Stimulated activated CD4-positive, alpha-beta T cell treated with anti-CD3 and anti-CD28 coated beads, Interleukin-2, amount 100 ng/mL, for 24 hours (primary cell): ENCODE data around the gene RPL27A.
"Not testable (repeated sequence)": the region's sequence is repeated elsewhere in the genome, so short reads cannot be mapped to it uniquely, and the experiment has no call there.

Experiments used
- DNase-seq, 2 donors: peaks; one replicate each; pipeline ENCODE4 v3.0.0-alpha.2; 2020

RPL27A gene

GRCh38 chr11:8682303-8683114, at the start of gene RPL27A, which contains the start of gene TRIM66:
TSS of gene RPL27A (plus strand) at chr11:8682792. CDS start at chr11:8682814, 22 bp downstream.
TSS of gene TRIM66 (minus strand) at chr11:8682665. CDS start at chr11:8672274, 10,391 bp downstream.
- peak; percentile 100 for DNase-seq

- DNase-seq: no peak
These were observed 48.1 kb upstream of the RPL27A start for GRCh38 chr11:8634498-8634897.

GRCh38 chr11:8636127-8636526, 46.5 kb upstream of the RPL27A start:
- no peak for DNase-seq

GRCh38 chr11:8638300-8638699, 44.3 kb upstream of the RPL27A start:
- no peak for DNase-seq

GRCh38 chr11:8639655-8640054, 42.9 kb upstream of the RPL27A start:
- no peak for DNase-seq

- DNase-seq: no peak
These were observed 42.2 kb upstream of the RPL27A start for GRCh38 chr11:8640267-8640906.

- no peak for DNase-seq
These were observed 41.3 kb upstream of the RPL27A start for GRCh38 chr11:8641332-8641731.

- no peak for DNase-seq
These were observed 40.3 kb upstream of the RPL27A start for GRCh38 chr11:8642196-8642841.

- no peak for DNase-seq
These were observed 35.7 kb upstream of the RPL27A start for GRCh38 chr11:8646873-8647272.

GRCh38 chr11:8649361-8649760, 33.2 kb upstream of the RPL27A start:
- no peak for DNase-seq

- DNase-seq: no peak
These were observed 32.1 kb upstream of the RPL27A start for GRCh38 chr11:8650401-8650990.

- no peak for DNase-seq
These were observed 30.5 kb upstream of the RPL27A start for GRCh38 chr11:8652140-8652539.

GRCh38 chr11:8654503-8654902, 28.1 kb upstream of the RPL27A start:
- no peak for DNase-seq

GRCh38 chr11:8656291-8656690, 26.3 kb upstream of the RPL27A start:
- DNase-seq: no peak

GRCh38 chr11:8658321-8659057, 24.1 kb upstream of the RPL27A start:
- DNase-seq: no peak

- no peak for DNase-seq
These were observed 21.4 kb upstream of the RPL27A start for GRCh38 chr11:8661001-8661795.

- no peak for DNase-seq
These were observed 17.4 kb upstream of the RPL27A start for GRCh38 chr11:8665222-8665621.

GRCh38 chr11:8670081-8670480, 12.5 kb upstream of the RPL27A start:
- not testable (repeated sequence) for DNase-seq

- no peak for DNase-seq
These were observed 11.4 kb upstream of the RPL27A start for GRCh38 chr11:8671193-8671612.

GRCh38 chr11:8671651-8672062, 10.9 kb upstream of the RPL27A start:
- DNase-seq: no peak

GRCh38 chr11:8672346-8672745, 10.2 kb upstream of the RPL27A start:
- DNase-seq: no peak

- no peak for DNase-seq
These were observed 7.7 kb upstream of the RPL27A start for GRCh38 chr11:8674859-8675258.
